Stimulated activated CD8-positive, alpha-beta memory T cell treated with anti-CD3 and anti-CD28 coated beads, Interleukin-2, amount 100 ng/mL, for 1 hour (primary cell): ENCODE results near the gene CPT1A.

ENCODE experiments used
- DNase-seq, 2 donors: peaks; one replicate each; pipeline ENCODE4 v3.0.0-alpha.2; 2020; ENCODE audit warnings: low read depth in 2 of 2

Gene CPT1A

DNA sequence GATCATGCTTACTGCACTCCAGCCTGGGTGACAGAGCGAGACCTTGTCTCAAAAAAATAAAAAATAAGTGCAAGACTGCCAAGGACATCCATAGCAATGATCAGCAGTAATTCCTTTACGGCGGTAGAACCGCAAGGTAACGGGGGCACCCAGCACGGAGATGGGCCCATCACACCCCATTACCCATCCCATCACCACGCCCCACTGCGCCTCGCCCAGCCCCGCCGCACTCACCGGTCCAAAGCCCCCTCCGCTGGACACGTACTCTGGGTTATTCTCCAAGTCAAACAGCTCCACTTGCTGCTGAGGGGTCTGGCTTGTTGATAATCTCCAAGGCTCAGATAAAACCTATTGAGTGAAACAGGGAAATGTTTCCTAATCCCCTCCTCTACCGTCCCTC lies 81.7 kb downstream of the CPT1A start:
- no peak for DNase-seq

DNA sequence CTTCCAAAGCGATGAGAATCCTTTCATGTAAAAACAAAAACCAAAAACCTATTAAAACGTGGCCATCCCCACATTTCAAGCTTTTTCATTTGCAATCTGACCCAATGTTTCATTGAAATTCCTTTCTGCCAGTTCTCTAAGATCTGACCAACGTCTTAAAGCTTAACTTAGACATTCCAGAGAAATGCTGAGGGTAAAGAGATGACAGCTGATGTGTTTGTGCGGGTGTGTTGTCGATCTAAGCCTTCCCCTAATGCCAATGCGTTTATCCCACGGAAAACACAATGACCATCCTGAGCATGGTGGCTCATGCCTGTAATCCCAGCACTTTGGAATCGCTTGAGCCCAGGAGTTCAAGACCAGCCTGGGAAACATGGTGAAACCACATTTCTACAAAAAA lies 84.0 kb downstream of the CPT1A start:
- DNase-seq, result no peak

GRCh38 chr11:68756171-68756766 lies 85.4 kb downstream of the CPT1A start:
- DNase-seq, result no peak

DNA sequence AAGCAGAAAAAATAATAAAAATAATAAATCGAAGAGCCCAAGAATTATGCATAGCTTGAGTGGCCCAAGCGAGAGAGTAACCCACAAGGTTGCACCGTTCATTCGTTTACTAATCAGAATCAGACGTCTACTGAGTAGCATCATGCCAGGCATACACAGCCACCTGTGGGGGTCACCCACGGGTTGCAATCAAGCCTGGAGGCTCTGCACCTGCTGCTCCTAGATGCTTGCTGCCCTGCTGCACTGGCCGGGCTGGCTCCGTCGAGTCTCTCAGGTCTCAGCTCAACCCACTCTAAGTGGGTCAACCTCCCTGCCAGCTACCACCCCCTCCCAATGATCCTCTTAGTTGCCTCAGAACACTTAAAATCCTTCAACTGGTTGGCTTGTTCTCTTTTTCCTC lies 88.4 kb downstream of the CPT1A start:
- no peak for DNase-seq

GRCh38 chr11:68751331-68751856 lies 90.3 kb downstream of the CPT1A start, which contains the start of gene TESMIN:
TESMIN (minus strand) TSS chr11:68751520; CDS start chr11:68750660, 860 bp downstream.
- DNase-seq, result peak; percentile 87 to 91

GRCh38 chr11:68751004-68751325 lies 90.8 kb downstream of the CPT1A start:
- no peak for DNase-seq

GRCh38 chr11:68750195-68751003 lies 91.3 kb downstream of the CPT1A start:
- DNase-seq, result no peak

GRCh38 chr11:68749229-68750123 lies 92.2 kb downstream of the CPT1A start:
- DNase-seq, result no peak

GRCh38 chr11:68748061-68748460 lies 93.7 kb downstream of the CPT1A start:
- DNase-seq, result no peak

- DNase-seq, result no peak
Measured at GRCh38 chr11:68743539-68743938, 98.2 kb downstream of the CPT1A start.

- no peak for DNase-seq
Measured at GRCh38 chr11:68741463-68741862, 100.3 kb downstream of the CPT1A start.

DNA sequence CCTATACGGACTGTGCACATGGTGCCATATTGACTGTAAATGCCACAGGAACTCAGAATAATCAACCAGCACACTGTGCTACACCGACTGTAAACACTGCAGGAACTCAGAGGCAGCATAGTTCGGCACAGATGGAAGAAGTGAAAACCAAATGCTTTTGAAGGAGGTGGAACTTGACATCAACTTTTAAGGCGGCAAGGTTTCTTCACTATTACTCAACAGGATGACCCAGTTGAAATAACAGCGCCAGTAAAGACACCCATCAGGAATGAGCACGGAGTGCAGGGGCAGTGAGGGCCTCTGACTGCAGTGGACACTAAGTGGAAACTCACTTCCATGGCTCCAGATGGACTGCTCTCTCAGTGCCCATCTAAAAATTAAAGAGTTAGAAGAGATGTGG lies 106.1 kb downstream of the CPT1A start:
- DNase-seq, result no peak

DNA sequence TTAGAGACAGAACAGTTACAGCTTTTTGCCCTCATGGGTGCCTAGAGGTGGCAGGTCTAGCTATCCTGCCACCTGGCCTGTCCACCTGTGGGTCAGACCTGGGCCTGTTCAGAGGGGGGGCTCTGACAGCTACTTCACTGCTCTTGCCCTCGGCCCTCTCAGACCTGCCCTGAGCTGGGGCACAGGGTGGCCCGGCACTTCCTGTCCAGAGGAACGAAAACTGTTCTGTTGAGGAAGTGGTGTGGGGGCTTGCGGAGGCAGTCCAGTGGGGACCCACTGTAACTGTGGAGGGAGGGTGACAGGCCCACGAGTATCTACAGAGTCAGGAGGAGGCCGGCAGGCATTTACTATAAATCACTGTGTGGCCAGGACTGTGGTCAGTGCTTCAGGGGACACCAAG lies 106.6 kb downstream of the CPT1A start:
- no peak for DNase-seq

GRCh38 chr11:68734111-68734510 lies 107.6 kb downstream of the CPT1A start:
- DNase-seq, result no peak

DNA sequence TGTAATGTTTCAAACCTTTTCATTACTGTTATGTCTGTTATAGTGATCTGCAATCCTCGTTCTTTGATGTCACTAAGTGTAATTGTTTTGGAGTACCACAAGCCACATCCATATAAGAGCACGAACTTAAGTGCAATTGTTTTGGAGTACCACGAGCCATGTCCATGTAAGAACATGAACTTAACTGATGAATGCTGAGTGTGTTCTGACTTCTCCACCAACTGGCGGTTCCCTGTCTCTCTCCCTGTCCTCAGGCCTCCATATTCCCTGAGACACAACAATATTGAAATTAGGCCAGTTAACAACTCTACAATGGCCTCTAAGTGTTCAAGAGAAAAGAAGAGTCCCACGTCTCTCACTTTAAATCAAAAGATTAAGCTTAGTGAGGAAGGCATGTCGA lies 113.9 kb downstream of the CPT1A start:
- no peak for DNase-seq

DNA sequence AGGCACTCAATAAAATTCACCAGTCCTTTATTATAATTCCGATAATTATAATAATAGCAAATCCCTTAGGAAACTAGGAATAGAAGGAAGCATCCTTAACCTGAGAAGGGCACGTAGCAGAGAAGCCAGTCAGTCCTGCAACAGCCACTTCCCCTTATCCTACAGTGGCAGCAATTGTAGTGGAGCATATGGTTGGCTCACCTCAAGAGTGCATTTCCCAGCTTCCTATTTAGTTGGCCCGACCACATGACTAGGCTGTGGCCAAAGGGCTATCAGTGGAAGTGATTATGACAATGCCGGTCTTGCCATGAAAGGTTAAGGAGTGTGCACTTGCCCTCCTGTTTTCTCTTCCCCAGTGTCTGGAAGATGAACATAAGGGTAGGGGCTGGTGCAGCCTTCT lies 117.4 kb downstream of the CPT1A start:
- DNase-seq, result no peak

DNA sequence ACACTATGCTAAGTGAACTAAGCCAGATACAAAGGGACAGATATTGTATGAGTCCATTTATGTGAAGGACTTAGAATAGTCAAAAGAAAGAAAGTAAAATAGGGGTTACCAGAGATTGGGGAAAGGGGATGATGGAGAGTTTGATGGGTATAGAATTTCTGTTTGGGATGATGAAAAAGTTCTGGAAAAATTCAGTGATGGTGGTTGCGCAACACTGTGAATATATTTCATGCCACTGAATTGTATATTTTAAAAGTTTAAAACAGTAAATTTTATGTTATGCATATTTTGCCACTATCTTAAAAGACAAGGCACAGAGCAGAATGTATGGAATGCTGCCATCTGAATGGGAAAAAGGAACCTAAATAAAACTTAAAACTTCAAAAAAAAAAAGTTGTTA lies 119.6 kb downstream of the CPT1A start:
- no peak for DNase-seq

DNA sequence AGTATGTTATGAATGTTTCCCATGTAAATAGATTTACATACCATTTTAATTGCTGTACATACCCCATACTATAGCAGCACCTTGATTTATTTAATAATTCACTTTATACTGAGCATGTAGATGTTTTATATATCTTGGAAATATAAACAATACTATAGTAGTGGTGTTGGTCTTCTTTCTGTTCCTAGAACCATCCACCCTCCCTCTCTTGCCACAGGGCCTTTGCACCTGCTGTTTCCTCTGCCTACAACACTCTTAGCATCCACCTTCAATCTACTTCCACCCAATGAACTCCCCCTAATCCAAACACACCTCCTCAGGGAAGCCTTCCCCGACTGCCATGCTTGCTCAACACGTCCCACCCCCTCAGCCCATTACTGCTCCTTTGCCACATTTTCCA lies 120.6 kb downstream of the CPT1A start:
- DNase-seq, result no peak

- no peak for DNase-seq
Measured at GRCh38 chr11:68715456-68716122, 126.1 kb downstream of the CPT1A start.

- DNase-seq, result no peak
Measured at GRCh38 chr11:68714060-68714856, 127.5 kb downstream of the CPT1A start.

GRCh38 chr11:68711114-68711513 lies 130.6 kb downstream of the CPT1A start:
- DNase-seq, result no peak
